NCI-H1105 (cell line): ENCODE measurements around the gene TNNT1.
"Not testable (repeated sequence)": the region's sequence is repeated elsewhere in the genome, so short reads cannot be mapped to it uniquely, and the experiment has no call there.

Experiments
- DNase-seq: peaks from one replicate; lab custom pipeline; 2025; lab: John Stamatoyannopoulos, UW

Gene TNNT1

GRCh38 chr19:55109527-55110291 is 39.3 kb downstream of the TNNT1 start:
- no peak for DNase-seq

- not testable (repeated sequence) for DNase-seq
Measured at GRCh38 chr19:55107252-55107651, 41.8 kb downstream of the TNNT1 start.

- no peak for DNase-seq
Measured at GRCh38 chr19:55106591-55106990, 42.4 kb downstream of the TNNT1 start.

GRCh38 chr19:55105237-55105636 is 43.8 kb downstream of the TNNT1 start:
- DNase-seq: no peak

DNA sequence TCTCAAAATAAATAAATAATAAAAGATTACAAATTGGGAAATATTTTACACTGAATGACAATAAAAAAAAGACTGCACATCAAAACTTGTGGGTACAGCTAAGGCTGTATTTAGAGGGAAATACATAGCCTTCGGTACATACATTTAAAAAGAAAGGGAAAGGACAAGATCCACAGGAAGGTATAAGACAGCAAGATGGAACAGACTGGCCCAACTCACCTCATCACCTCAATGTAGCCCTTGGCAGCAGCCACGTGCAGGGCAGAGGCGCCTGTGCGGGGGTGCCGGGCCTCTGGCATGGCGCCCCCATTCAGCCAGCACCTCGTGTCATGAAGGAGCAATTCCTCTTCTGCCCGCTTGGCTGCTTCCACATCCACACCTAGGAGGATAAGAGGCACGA is 45.8 kb downstream of the TNNT1 start:
- no peak for DNase-seq

- DNase-seq: no peak
Measured at GRCh38 chr19:55101261-55101660, 47.7 kb downstream of the TNNT1 start.

DNA sequence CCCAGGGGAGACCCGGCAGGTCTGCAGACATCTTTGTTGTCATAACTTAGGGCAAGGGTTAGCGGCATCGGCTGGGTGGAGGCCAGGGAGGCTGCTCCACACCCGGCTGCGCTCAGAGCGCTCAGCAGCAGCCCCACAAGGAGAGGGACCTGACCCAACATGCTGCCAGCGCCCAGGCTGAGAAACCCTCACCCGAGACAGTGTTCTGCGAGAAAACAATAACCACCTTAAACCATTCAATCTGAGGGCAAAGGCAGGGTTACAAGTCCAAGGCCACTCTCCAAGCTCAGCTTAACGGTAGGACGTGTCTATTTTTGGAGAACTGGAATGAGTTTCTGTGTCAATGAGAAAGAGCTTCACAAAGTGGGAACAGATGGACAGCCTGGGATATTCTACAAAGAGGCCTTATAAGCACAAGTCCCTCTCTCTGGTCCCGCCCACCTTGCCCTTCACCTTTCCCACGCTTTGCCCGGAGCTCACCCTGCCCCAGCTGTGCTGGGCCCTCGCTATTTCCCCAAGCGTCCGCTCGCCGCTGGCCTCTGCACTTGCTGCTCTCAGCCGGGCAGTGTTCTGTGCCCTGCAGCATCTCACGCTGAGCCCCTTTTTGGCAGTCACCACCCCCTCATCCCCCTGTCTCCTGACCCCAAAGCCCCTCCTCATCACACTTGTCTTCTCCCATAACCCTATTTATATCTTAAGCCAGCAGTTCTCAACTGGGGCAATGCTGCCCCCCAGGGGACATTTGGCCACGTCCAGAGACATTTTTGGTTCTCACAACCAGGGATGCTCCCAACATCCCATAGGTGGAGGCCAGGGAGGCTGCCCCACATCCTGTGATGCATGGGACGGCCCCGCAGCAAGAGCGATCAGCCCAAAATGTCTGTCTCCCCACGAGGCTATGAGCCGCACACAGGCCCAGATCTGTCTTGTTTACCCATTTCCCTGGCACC is 49.2 kb downstream of the TNNT1 start:
- no peak for DNase-seq

GRCh38 chr19:55098716-55099556 is 50.1 kb downstream of the TNNT1 start:
- DNase-seq: no peak

GRCh38 chr19:55097864-55098715 is 50.9 kb downstream of the TNNT1 start:
- no peak for DNase-seq

- DNase-seq: no peak
Measured at GRCh38 chr19:55096061-55096701, 52.8 kb downstream of the TNNT1 start.

DNA sequence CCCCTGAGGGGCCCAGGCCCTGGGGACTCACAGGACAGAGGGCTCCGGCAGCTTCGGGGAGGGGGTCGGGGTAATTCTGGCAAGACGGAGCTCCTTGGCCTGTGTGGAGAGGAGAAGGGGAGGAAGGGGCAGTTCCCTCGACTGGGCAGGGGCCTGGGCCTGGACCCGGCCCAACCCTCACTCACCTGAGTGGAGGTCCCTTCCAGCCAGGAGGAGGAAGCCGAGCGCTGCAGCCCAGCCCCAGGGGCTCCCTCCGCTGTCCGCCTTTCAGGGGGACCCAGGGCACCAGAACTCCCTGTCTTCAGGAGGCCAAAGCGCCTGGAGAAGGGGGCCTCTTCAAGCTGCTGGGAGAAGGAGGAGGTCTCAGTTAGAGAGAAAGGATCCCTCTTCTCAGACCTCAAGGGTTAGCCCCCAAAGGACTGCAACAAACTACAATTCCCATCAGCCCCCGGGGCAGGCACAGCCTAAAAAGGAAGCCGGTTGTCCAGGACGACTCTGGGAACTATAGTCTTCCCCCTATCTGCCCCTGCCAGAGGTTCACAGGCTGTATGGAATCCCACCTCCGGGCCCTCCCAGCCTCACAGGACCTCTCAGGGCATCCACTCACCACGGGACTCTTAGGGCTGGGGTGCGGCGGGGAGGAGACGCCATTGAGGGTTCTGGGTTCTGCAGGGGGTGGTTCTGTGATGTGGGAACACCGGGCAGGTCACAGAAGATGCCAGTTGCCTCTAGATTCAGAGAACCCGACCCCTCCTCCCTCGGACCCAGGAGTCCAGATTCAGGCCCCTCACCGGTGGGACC is 53.5 kb downstream of the TNNT1 start:
- no peak for DNase-seq

- DNase-seq: no peak
Measured at GRCh38 chr19:55094456-55095259, 54.3 kb downstream of the TNNT1 start.

DNA sequence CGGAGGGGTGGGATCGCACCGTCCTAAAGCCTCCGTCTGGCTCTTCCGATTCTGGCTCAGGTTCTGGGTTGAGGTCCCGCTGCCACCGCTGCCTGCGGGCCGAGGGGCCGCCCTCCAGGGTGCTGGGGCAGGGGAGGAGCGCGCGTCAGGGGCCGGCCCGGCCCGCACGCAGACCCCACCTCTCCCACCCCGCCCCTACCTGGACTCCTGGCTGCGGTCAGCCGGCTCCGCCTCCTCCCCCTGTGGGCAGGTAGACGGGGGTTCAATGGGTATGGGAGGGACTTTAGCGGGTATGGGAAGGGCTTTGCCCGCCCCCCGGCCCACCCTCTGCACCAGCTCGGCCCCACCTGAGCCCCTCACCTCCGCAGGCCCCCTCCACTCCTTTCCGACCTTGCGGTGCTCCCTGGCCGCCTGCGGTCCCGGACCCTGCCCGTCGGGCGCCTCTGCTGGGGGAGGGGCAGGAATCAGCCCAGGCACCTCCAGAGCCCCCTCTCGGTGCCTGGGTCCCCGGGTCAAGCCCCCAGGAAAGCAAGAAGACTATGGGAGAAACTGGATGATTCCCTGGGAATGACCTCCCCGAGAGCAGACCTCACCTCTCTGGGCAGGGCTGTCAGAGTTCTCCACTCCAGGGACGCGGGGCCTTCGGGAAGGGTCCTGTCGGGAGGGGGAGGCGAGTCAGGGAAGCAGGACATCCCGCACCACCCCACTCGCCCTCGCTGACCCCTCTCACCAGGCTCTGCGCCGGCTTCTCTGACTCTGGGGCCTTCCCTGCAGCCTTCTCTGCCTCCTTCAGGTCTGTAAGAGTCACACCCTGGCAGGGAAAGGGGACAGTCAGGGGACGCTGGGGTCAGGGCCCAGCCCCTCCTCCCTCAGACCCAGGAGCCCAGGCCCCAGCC is 56.3 kb downstream of the TNNT1 start:
- DNase-seq: no peak

DNA sequence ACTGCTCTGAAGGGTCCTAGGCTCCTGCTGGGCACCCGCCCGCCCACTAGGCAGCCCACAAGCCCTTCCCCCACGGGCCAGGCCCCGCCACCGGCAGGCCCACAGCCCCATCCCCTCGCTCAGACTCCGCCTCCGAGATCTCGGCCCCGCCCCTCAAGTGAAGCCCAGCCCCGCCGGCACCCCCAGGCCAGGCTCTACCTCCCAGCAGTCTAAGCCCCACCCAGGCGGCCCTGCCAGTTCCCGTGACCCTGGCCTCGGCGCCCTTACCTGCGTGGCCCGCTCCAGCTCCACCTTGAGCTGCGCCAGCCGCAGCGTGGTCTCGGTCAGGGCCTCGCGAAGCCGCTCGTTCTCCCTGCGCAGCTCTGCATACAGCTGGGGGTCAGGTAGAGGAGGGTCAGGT is 57.1 kb downstream of the TNNT1 start:
- DNase-seq: no peak

DNA sequence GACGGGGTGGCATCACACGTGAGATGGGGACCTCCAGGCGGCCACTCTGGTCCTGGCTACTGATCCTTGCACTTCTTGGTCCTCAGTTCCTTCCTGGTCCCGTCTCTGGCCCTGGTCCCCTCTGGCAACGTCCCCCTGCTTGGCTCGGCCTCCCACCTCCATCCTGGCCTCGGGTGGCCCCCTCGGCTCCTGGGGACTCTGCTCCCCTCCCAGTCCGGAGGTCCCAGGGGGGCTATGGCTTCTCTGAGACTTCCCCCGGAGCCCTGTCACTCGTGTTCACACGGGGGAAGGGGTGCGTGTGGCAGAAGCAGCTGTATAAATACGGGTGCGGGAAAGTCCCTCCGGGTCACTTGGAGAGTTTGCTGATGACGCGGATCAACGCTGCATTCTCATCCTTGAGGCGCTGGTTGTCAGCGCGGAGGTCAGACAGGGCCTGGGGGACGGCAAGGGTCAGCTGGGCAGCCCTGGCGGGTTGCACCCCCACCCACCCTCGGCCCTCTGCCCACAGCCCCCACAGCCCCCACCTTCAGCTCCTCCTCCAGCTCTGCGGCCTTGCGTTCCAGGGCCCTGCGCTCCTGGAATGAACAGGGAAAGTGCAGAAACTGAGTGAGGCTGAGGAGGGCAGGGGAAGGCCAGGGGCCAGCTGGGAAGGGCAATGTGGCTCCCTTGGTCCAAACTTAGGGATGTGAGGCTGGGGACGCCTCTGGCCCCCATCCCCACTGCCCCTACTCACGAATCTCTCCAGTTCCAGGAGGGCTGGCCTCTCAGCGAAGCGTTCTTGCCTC is 57.7 kb downstream of the TNNT1 start:
- no peak for DNase-seq

DNA sequence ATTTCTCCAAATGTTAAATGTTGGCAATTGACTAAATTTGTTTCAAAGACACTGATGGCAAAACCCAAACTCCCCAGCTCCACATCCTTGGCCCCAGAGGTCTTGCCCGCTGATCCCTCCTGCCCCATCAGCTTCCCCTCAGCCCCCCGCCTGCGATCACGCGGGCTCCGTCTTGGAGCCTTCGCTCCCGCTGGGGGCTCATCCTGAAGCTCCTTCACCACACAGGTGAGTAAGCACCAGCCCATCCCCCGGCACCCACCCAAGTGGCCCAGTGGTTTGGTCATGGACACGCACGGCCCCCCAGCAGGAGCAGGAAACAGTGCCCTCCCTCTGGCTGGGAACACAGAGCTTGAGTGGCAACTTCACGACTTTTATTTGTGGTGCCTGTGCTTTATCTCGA is 58.4 kb downstream of the TNNT1 start:
- no peak for DNase-seq

DNA sequence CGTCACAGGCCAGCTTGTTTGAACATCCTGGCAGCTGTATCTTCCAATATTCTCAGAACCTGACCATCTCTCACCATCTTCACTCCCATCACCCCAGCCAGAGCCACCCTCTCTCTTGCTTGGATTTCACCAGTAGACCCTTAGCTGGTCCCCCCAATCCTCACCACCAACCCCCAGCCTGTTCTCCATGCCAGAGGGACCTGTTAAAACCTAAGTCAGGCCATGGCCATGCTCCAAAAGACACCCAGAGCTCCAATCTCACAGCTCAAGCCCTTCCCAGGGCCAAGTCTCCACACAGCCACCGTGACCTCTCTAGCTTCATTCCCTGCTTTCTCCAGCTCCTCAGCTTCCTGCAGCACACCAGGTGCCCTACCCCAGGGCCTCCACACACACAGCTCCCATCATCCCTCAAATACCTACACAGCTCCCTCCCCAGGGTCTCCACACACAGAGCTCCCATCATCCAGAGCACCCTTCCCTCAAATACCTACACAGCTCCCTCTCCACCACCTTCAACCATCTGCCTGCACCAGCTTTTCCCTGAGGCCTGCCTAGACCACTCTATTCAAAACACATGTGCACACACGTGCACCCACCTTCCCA is 59.6 kb downstream of the TNNT1 start:
- DNase-seq: no peak
